Measurements from ENCODE around the gene ZDHHC6. TPM values are rescaled to one million over a fixed set of nuclear protein-coding genes. Genes with fewer than 3 reads are reported as not detected.

The ZDHHC6 gene
- total RNA-seq, 1 experiment from 2014 or later, result 35.2 TPM

GRCh38 chr10:112441520-112441919 is 5.2 kb downstream of the ZDHHC6 start:
- Histone ChIP-seq H2BK5ac (ENCODE audit: insufficient read length, low read length) (no peak overlapping the region), H3T11ph (ENCODE audit: low read length) (no peak overlapping the region), H3K79me2 (ENCODE audit: insufficient read depth, low read length) (peaks cover 1% of the 10 kb centered on the region; the same call in 1 of the 2 replicates), H2BK120ac (ENCODE audit: low read depth, low read length, poor library complexity, severe bottlenecking) (no peak overlapping the region), H3K23me2 (ENCODE audit: insufficient read length, low read depth, low read length, poor library complexity, severe bottlenecking) (peaks cover 5% of the 10 kb centered on the region), H3K18ac (ENCODE audit: insufficient read length, low read depth, low read length) (no peak overlapping the region), H3K56ac (ENCODE audit: insufficient read length, low read depth, low read length) (no peak overlapping the region), H2BK12ac (ENCODE audit: insufficient read length, low read depth, low read length) (no peak overlapping the region), H4K8ac (replicated peaks; ENCODE audit: insufficient read length, low read depth, low read length) (no peak overlapping the region), H4K5ac (ENCODE audit: insufficient read length, low read depth, low read length) (no peak overlapping the region), H3K23ac (ENCODE audit: insufficient read length, low read depth, low read length) (no peak overlapping the region), H3K79me1 (ENCODE audit: insufficient read depth, low read depth, low read length, poor library complexity, severe bottlenecking) (no peaks in the 10 kb centered on the region), H4K91ac (ENCODE audit: insufficient read length, low read depth, low read length) (no peak overlapping the region), H4K20me1 (ENCODE audit: control insufficient read depth, insufficient read depth, insufficient read length) (no peaks in the 10 kb centered on the region), H2AK5ac (ENCODE audit: insufficient read length, low read length) (no peak overlapping the region), H3K4me2 (ENCODE audit: insufficient read depth, insufficient read length, low read length) (no peak overlapping the region), H3K4ac (ENCODE audit: low read depth, low read length) (no peak overlapping the region), H3K27me3 (ENCODE audit: insufficient read depth, low read length) (no peaks in the 10 kb centered on the region), H3K4me1 (ENCODE audit: insufficient read depth, low read length) (no peaks in the 10 kb centered on the region), H2BK15ac (ENCODE audit: low read depth, low read length) (no peak overlapping the region), H3K14ac (ENCODE audit: insufficient read depth, low read length) (no peak overlapping the region), H2AFZ (ENCODE audit: low read length) (no peak overlapping the region), H3K9ac (ENCODE audit: extremely low read depth, insufficient read length, low read length) (no peak overlapping the region), H3K27ac (ENCODE audit: insufficient read length, low read depth, low read length) (no peak overlapping the region), H2BK20ac (ENCODE audit: low read depth, low read length, poor library complexity, severe bottlenecking) (no peak overlapping the region), H3K9me3 (ENCODE audit: control insufficient read depth, low read depth, low read length) (no peaks in the 10 kb centered on the region)
- no peaks in the 10 kb centered on the region for H3K9me3 Mint-ChIP-seq
- WGBS (ENCODE audit: extremely low coverage, insufficient read length, low lambda C conversion rate), result no CpG with 5 or more reads among the region's 1 CpG
- no peaks in the 10 kb centered on the region for H3K27me3 Mint-ChIP-seq (ENCODE audit: low read depth)
- H3K27ac Mint-ChIP-seq, result no peak overlapping the region
- H3K4me1 Mint-ChIP-seq, result peaks cover 2 to 6% of the 10 kb centered on the region in 2 experiments
- TF ChIP-seq, protein P1, sequence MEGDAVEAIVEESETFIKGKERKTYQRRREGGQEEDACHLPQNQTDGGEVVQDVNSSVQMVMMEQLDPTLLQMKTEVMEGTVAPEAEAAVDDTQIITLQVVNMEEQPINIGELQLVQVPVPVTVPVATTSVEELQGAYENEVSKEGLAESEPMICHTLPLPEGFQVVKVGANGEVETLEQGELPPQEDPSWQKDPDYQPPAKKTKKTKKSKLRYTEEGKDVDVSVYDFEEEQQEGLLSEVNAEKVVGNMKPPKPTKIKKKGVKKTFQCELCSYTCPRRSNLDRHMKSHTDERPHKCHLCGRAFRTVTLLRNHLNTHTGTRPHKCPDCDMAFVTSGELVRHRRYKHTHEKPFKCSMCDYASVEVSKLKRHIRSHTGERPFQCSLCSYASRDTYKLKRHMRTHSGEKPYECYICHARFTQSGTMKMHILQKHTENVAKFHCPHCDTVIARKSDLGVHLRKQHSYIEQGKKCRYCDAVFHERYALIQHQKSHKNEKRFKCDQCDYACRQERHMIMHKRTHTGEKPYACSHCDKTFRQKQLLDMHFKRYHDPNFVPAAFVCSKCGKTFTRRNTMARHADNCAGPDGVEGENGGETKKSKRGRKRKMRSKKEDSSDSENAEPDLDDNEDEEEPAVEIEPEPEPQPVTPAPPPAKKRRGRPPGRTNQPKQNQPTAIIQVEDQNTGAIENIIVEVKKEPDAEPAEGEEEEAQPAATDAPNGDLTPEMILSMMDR (conservative IDR thresholded peaks at IDR 0.05), result no peak
- no peak for DNase-seq
- no peak overlapping the region for H3K4me3 Mint-ChIP-seq
- H3K36me3 Mint-ChIP-seq (ENCODE audit: insufficient read depth in 1 of 3, low read depth in 3 of 3), result peaks cover 2 to 50% (median 41%) of the 10 kb centered on the region in 3 experiments; a peak in 5 of 7 replicates

All from H9 (cell line).